Liver (tissue), 9 donors: ENCODE measurements around the gene NELL1. TPM values are rescaled to one million over a fixed set of nuclear protein-coding genes. Genes with fewer than 3 reads are reported as not detected.

ENCODE experiments used
- DNase-seq: peaks from one replicate; pipeline ENCODE4 v3.0.0-alpha.2; 2017; ENCODE audit warnings: low spot score
- H3K27ac ChIP-seq, 2 donors: one replicate each; pipeline ENCODE4 v1.7.0; 2013; ENCODE audit warnings: inconsistent platforms in 2 of 2, low read length in 2 of 2, control low read depth in 1 of 2, low read depth in 1 of 2, mild to moderate bottlenecking in 1 of 2
- H3K27me3 ChIP-seq, 4 donors: one replicate each; pipeline versions ENCODE4 v1.6.1 to v1.7.0; 2013; ENCODE audit warnings: low read length in 3 of 4, inconsistent platforms in 1 of 4, mild to moderate bottlenecking in 1 of 4, moderate library complexity in 1 of 4; ENCODE audit not compliant: control insufficient read depth in 4 of 4, insufficient read depth in 4 of 4
- H3K36me3 ChIP-seq, 4 donors: one replicate each; pipeline versions ENCODE4 v1.6.1 to v1.7.0; 2013; ENCODE audit warnings: low read length in 3 of 4, mild to moderate bottlenecking in 3 of 4, low read depth in 1 of 4, moderate library complexity in 1 of 4; ENCODE audit not compliant: control insufficient read depth in 4 of 4, insufficient read depth in 3 of 4
- H3K4me1 ChIP-seq, 4 donors: one replicate each; pipeline versions ENCODE4 v1.6.1 to v1.7.0; 2013; ENCODE audit warnings: low read length in 3 of 4, mild to moderate bottlenecking in 3 of 4, moderate library complexity in 1 of 4; ENCODE audit not compliant: control insufficient read depth in 4 of 4, insufficient read depth in 4 of 4
- H3K4me3 ChIP-seq, 3 donors: one replicate each; pipeline versions ENCODE4 v1.6.1 to v1.7.0; 2013; ENCODE audit warnings: low read length in 3 of 3, control low read depth in 1 of 3, low read depth in 1 of 3, mild to moderate bottlenecking in 1 of 3
- H3K9ac ChIP-seq, 2 donors: one replicate each; pipeline ENCODE4 v1.7.0; 2013; ENCODE audit warnings: low read length in 2 of 2, mild to moderate bottlenecking in 2 of 2, moderate library complexity in 2 of 2, control low read depth in 1 of 2, low read depth in 1 of 2
- H3K9me3 ChIP-seq, 4 donors: one replicate each; pipeline versions ENCODE4 v1.6.1 to v1.7.0; 2013; ENCODE audit warnings: low read length in 3 of 4; ENCODE audit not compliant: control insufficient read depth in 4 of 4
- FOXA1 ChIP-seq: IDR thresholded peaks from 2 replicates; pipeline ENCODE4 v1.6.1; 2016; ENCODE audit warnings: antibody characterized with exemption
- GABPA ChIP-seq, 2 donors: IDR thresholded peaks in 1 of 2; conservative IDR thresholded peaks in 1 of 2; 2 replicates each; pipeline ENCODE4 v1.6.1; 2016; ENCODE audit warnings: antibody characterized with exemption in 2 of 2, mild to moderate bottlenecking in 1 of 2, moderate library complexity in 1 of 2
- HNF4G ChIP-seq: IDR thresholded peaks from 2 replicates; pipeline ENCODE4 v1.6.1; 2016; ENCODE audit warnings: antibody characterized with exemption
- JUND ChIP-seq, 2 donors: IDR thresholded peaks; 2 replicates each; pipeline ENCODE4 v1.6.1; 2016; ENCODE audit warnings: antibody characterized with exemption in 2 of 2
- NR2F2 ChIP-seq: IDR thresholded peaks from 2 replicates; pipeline ENCODE4 v1.6.1; 2016; ENCODE audit warnings: antibody characterized with exemption
- RAD21 ChIP-seq, 2 donors: IDR thresholded peaks; 2 replicates each; pipeline ENCODE4 v1.6.1; 2016; ENCODE audit warnings: antibody characterized with exemption in 2 of 2, mild to moderate bottlenecking in 2 of 2
- RXRA ChIP-seq, 2 donors: IDR thresholded peaks; 2 replicates each; pipeline ENCODE4 v1.6.1; 2017 to 2018; ENCODE audit warnings: antibody characterized with exemption in 2 of 2, mild to moderate bottlenecking in 1 of 2
- TAF1 ChIP-seq: conservative IDR thresholded peaks from 2 replicates; pipeline ENCODE4 v1.6.1; 2016; ENCODE audit warnings: antibody characterized with exemption, mild to moderate bottlenecking
- WGBS: extraction: QIAGEN DNeasy Blood & Tissue Kit; methylation state at CpG from one replicate; pipeline ENCODE4 v1.1.7; 2013; 5-methylcytosine and 5-hydroxymethylcytosine counted together
- polyA plus RNA-seq, 2 donors: library from polyadenylated mRNA; stranded (reverse) in 1 of 2; unstranded in 1 of 2; fragments of 200-250 nt in 1 of 2; fragments of >200 nt in 1 of 2; fragmentation: Nextera tagmentation in 1 of 2; extraction: Ambion mirVana in 1 of 2; gene quantifications; one replicate each; pipeline versions ENCODE4 v1.2.1 to v1.2.3, GENCODE V29; 2013 to 2015
- total RNA-seq, 2 donors: library from RNA; depleted of rRNA; stranded (reverse); fragments of >200 nt; gene quantifications; one replicate each; pipeline ENCODE4 v1.2.3, GENCODE V29; 2014
- TF ChIP-seq, protein P1 (sequence below): fragments of 150-350 bp; IDR thresholded peaks from 2 replicates; pipeline ENCODE4 v1.5.1; 2017; ENCODE audit warnings: improper control_type of control experiment, low read depth, low read length; ENCODE audit not compliant: missing input control
- TF ChIP-seq, protein P2 (sequence below): IDR thresholded peaks from 2 replicates; pipeline ENCODE4 v1.6.1; 2016; ENCODE audit warnings: antibody characterized with exemption
- TF ChIP-seq, protein P3 (sequence below): IDR thresholded peaks from 2 replicates; pipeline ENCODE4 v1.6.1; 2016; ENCODE audit warnings: antibody characterized with exemption
- TF ChIP-seq, protein P4 (sequence below): IDR thresholded peaks from 2 replicates; pipeline ENCODE4 v1.6.1; 2016; ENCODE audit warnings: antibody characterized with exemption
- donor health status: healthy.
- donor health status: healthy.
- donor health status: healthy.
- donor health status: healthy.
- donor health status: healthy.

The NELL1 gene
- total and polyA plus RNA-seq, 4 donors = not detected

DNA sequence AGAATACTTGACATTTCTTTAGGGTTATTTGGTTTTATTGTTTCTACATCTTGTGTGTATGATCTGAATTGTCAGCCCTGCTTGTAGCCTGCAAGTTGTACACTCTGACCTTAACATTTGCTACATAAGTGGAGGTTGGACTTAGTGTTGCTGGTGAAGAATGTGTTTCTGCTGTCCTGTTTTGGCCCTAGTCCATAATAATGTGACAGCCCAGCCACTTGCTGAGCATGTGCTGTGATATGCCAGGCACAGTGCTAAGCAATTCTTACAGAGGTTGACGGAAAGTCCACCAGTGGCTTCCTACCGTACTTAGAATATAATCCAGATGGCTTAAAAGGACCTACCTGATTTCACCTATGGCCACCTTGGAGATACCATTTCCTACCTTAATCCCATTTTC is 526.6 kb downstream of the NELL1 start:
- WGBS = 41% methylated on average over 2 of the region's 2 CpGs
- no peak for DNase-seq
- Histone ChIP-seq H3K36me3 (no peaks in the 10 kb centered on the region), H3K9me3 (no peaks in the 10 kb centered on the region), H3K4me3 (no peak overlapping the region), H3K27ac (no peak overlapping the region), H3K9ac (no peak overlapping the region), H3K4me1 (no peaks in the 10 kb centered on the region), H3K27me3 (no peaks in the 10 kb centered on the region)
- TF ChIP-seq, protein P1, sequence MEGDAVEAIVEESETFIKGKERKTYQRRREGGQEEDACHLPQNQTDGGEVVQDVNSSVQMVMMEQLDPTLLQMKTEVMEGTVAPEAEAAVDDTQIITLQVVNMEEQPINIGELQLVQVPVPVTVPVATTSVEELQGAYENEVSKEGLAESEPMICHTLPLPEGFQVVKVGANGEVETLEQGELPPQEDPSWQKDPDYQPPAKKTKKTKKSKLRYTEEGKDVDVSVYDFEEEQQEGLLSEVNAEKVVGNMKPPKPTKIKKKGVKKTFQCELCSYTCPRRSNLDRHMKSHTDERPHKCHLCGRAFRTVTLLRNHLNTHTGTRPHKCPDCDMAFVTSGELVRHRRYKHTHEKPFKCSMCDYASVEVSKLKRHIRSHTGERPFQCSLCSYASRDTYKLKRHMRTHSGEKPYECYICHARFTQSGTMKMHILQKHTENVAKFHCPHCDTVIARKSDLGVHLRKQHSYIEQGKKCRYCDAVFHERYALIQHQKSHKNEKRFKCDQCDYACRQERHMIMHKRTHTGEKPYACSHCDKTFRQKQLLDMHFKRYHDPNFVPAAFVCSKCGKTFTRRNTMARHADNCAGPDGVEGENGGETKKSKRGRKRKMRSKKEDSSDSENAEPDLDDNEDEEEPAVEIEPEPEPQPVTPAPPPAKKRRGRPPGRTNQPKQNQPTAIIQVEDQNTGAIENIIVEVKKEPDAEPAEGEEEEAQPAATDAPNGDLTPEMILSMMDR = no peak
- TF ChIP-seq HNF4G (no peak), NR2F2 (no peak), GABPA (IDR thresholded peaks at IDR 0.05 in 1 of 2, conservative IDR thresholded peaks at IDR 0.05 in 1 of 2) (no peak), RAD21 (IDR thresholded peaks at IDR 0.05) (no peak), RXRA (IDR thresholded peaks at IDR 0.05) (no peak), TAF1 (no peak)
- TF ChIP-seq, protein P2, sequence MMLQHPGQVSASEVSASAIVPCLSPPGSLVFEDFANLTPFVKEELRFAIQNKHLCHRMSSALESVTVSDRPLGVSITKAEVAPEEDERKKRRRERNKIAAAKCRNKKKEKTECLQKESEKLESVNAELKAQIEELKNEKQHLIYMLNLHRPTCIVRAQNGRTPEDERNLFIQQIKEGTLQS = no peak

DNA sequence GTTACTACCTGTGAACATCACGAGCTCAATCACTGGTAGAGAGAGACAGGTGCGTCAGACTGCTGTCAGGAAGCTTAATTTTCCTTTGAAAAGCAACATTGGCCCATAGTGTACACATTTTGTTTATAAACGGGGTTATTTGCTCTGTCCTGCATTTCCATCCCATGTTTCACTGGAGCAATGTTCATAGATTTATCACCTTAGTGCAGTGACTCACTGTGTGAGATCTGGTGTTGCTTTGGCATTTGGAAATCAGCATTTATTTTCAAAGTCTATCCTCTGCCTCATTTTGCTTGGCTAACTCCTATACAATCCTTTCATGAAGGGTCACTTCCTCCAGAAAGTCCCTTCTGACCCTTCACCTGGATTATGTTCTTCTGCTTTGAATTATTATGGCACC is 529.1 kb downstream of the NELL1 start:
- Histone ChIP-seq H3K4me3 (no peak overlapping the region), H3K27me3 (no peaks in the 10 kb centered on the region), H3K36me3 (no peaks in the 10 kb centered on the region), H3K27ac (no peak overlapping the region), H3K4me1 (no peaks in the 10 kb centered on the region), H3K9me3 (no peaks in the 10 kb centered on the region), H3K9ac (no peak overlapping the region)
- WGBS = 51% methylated on average over 3 of the region's 3 CpGs
- TF ChIP-seq TAF1 (no peak), FOXA1 (no peak), JUND (IDR thresholded peaks at IDR 0.05) (no peak), NR2F2 (no peak)
- TF ChIP-seq, protein P3, sequence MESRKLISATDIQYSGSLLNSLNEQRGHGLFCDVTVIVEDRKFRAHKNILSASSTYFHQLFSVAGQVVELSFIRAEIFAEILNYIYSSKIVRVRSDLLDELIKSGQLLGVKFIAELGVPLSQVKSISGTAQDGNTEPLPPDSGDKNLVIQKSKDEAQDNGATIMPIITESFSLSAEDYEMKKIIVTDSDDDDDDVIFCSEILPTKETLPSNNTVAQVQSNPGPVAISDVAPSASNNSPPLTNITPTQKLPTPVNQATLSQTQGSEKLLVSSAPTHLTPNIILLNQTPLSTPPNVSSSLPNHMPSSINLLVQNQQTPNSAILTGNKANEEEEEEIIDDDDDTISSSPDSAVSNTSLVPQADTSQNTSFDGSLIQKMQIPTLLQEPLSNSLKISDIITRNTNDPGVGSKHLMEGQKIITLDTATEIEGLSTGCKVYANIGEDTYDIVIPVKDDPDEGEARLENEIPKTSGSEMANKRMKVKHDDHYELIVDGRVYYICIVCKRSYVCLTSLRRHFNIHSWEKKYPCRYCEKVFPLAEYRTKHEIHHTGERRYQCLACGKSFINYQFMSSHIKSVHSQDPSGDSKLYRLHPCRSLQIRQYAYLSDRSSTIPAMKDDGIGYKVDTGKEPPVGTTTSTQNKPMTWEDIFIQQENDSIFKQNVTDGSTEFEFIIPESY = no peak
- no peak for DNase-seq

DNA sequence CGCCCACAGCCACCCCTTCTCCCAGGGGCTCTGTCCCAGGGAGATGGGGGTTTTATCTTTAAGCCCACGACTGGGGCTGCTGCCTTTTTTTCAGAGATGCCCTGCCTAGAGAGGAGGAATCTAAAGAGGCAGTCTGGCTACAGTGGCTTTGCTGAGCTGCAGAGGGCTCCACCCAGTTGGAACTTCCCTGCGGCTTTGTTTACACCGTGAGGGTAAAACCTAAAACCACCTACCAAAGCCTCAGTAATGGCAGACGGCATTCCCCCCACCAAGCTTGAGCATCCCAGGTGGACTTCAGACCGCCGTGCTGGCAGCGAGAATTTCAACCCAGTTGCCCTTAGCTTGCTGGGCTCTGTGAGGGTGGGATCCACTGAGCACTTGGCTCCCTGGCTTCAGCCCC is 535.8 kb downstream of the NELL1 start:
- no peak overlapping the region for H3K9ac ChIP-seq
- TF ChIP-seq, protein P4, sequence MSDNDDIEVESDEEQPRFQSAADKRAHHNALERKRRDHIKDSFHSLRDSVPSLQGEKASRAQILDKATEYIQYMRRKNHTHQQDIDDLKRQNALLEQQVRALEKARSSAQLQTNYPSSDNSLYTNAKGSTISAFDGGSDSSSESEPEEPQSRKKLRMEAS = no peak
- TF ChIP-seq HNF4G = no peak
- no peak for TF ChIP-seq FOXA1
- no peak for TF ChIP-seq GABPA (IDR thresholded peaks at IDR 0.05 in 1 of 2, conservative IDR thresholded peaks at IDR 0.05 in 1 of 2)
- no peak for TF ChIP-seq JUND (IDR thresholded peaks at IDR 0.05)
- no peak for TF ChIP-seq RAD21 (IDR thresholded peaks at IDR 0.05)
- H3K9me3 ChIP-seq = no peaks in the 10 kb centered on the region
- H3K4me3 ChIP-seq = no peak overlapping the region
- H3K4me1 ChIP-seq = no peaks in the 10 kb centered on the region
- no peak overlapping the region for H3K27ac ChIP-seq
- no peaks in the 10 kb centered on the region for H3K36me3 ChIP-seq
- 68% methylated on average over 8 of the region's 8 CpGs for WGBS
- H3K27me3 ChIP-seq = no peaks in the 10 kb centered on the region
- no peak for DNase-seq
